Measurements from ENCODE around the gene RRAGD.

DNA sequence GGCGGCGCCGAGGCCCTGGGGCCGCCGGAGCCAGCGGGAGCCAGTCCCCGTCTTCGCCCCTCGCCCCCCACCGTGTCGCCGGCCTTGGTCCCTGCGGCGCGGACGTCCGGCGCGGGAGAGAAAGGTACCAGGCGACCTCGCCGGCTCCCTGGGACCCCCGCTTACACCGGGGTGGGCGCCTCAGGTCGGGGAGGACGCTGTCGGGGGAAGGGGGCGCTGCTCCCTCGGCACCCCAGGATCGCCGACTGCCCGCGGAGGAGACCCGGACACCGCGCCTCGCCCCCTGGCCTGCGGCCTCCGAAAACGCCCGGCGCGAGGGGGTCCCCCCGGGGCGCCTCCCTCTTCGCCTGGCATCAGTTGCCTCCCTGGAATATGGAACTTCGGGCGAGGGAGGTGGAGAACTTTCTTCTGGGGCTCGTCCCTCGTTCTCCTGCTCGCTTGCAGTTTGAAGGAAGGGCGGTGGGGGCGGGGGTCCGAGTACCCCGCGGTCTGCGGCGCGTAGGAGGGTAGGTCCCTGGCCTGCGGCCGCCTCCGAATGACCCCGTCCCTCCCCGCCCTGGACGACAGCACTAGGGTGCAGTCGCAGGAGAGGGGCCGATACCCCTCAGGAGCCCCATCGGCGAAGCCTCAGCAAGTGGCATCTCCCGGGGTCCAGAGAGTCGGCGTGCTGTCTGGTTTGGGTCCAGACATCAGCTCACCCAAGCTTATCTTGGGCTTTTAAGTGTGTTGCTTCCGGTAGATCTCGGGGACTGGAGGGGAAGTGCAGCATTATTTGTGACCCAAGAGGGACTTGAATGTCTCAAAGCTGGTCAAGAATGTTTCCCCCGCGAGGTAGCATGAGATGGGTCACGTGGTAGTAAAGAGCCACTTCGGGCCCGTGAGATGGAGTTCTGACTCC lies 21.4 kb upstream of the RRAGD start:
- TF ChIP-seq, protein P1, sequence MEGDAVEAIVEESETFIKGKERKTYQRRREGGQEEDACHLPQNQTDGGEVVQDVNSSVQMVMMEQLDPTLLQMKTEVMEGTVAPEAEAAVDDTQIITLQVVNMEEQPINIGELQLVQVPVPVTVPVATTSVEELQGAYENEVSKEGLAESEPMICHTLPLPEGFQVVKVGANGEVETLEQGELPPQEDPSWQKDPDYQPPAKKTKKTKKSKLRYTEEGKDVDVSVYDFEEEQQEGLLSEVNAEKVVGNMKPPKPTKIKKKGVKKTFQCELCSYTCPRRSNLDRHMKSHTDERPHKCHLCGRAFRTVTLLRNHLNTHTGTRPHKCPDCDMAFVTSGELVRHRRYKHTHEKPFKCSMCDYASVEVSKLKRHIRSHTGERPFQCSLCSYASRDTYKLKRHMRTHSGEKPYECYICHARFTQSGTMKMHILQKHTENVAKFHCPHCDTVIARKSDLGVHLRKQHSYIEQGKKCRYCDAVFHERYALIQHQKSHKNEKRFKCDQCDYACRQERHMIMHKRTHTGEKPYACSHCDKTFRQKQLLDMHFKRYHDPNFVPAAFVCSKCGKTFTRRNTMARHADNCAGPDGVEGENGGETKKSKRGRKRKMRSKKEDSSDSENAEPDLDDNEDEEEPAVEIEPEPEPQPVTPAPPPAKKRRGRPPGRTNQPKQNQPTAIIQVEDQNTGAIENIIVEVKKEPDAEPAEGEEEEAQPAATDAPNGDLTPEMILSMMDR (IDR thresholded peaks at IDR 0.05) = no peak
- TF ChIP-seq POLR2A (IDR thresholded peaks at IDR 0.05; ENCODE audit: low read depth) = no peak

All from esophagus muscularis mucosa (tissue), 3 donors.